CD1c-positive myeloid dendritic cell (primary cell): ENCODE data around the gene TBC1D5.
A peak's percentile ranks its signal among the peaks of the same experiment; 100 is the strongest.
"Not testable (repeated sequence)": the region's sequence is repeated elsewhere in the genome, so short reads cannot be mapped to it uniquely, and the experiment has no call there.

Source experiments
- DNase-seq: peaks from one replicate; pipeline ENCODE4 v3.0.0-alpha.2; 2016; ENCODE audit errors: extremely low spot score

Gene TBC1D5

GRCh38 chr3:17707813-17708543 lies 34.5 kb downstream of the TBC1D5 start:
- DNase-seq, result no peak

DNA sequence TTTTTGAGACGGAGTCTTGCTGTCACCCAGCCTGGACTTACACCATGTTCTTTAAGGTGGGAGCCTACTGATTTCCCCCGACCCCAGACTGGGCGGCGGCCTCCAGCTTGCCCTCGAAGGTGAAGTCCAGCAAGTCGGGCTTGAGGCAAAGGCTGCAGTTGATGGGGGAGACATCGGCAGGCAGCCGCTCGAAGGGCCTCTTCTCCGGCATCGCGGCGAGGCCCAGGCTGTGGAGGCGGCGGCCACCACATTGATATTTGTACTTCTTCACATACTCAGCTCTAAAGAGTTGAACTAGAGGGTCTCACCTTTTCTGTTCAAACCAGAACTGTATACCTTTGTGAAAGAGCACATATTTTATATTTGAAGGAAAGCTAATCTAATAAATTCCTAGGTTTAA lies 36.4 kb downstream of the TBC1D5 start:
- not testable (repeated sequence) for DNase-seq

GRCh38 chr3:17699815-17700214 lies 42.6 kb downstream of the TBC1D5 start:
- DNase-seq, result not testable (repeated sequence)

GRCh38 chr3:17695665-17696064 lies 46.8 kb downstream of the TBC1D5 start:
- not testable (repeated sequence) for DNase-seq

GRCh38 chr3:17693670-17693999 lies 48.8 kb downstream of the TBC1D5 start:
- DNase-seq, result not testable (repeated sequence)

- DNase-seq, result not testable (repeated sequence)
These were observed 49.4 kb downstream of the TBC1D5 start for GRCh38 chr3:17692846-17693669.

- DNase-seq, result no peak
These were observed 54.9 kb downstream of the TBC1D5 start for GRCh38 chr3:17687566-17687965.

DNA sequence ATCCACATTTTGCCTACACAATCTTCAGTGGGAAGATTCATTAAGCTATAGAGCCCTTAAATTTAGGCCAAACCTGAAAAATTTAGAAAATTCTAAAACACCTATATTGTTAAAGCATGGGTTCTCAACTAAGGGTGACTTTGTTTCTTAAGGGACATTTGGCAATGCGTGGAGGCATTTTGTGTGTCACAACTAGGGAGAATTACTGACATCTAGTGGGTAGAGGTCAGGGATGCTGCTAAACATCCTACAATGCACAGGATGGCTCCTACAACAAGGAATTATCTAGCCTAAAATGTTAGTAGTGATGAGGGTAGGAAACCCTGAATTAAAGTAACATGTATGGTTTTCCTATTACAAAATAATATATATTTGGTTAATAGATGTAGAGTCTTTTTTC lies 55.8 kb downstream of the TBC1D5 start:
- no peak for DNase-seq

DNA sequence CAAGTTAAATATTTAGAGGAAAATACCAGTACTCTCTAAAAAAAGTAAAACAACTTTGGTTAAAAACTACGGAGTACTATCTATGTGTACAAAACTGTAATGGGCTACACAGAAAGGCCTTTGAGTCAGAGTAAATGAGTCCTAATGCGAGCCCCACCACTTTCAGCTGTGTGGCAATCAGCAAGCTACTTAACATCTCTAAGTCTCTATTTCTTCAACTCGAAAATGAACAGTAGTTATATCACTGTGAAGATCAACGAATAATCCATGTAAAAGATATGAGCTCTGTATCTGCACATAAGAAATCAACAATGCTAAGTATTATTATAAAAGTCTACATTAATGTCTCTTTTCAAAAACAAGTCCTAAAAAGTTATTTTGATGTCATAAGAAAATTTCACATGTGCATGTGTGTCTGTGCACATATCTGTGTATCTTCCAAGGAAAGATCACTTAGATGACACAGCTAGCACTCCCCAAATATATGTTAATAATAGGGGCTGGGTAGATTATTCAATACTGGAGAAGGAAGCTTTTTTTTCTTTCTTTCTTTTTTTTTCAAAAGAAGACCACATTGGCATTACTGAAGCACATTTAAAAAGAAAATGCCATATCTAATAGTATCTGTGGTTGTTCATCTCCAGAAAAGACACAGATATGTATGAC lies 58.8 kb downstream of the TBC1D5 start:
- no peak for DNase-seq

GRCh38 chr3:17680530-17680929 lies 61.9 kb downstream of the TBC1D5 start:
- no peak for DNase-seq

DNA sequence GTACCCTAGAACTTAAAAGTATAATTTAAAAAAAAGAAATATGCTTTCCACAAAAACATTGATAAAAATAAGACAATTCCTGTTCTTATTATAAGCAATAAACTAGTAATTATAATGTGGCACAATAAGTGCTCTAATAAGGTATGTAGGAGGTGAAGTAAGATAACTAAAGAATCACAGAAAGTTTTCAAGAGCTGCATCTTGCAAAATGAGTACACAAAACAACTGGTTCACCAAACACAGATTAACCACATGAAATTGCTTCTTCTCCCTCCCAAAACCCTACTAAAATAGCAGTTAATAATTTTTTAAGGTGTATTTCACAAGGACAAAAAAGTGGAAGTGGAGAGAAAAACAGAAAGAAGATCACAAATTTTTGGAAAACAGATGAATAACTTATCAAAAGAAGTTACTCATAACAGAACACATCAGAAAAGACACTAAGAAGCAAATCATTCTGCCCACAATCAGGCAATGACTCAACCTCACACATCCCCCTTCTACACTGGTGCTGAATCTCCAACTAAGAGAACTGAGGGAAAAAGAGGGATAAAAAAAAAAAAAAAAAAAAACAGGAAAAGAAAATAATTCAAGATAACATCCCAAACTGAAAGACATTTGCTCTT lies 64.2 kb downstream of the TBC1D5 start:
- peak; percentile 6 for DNase-seq

GRCh38 chr3:17674082-17674686 lies 68.2 kb downstream of the TBC1D5 start:
- no peak for DNase-seq

DNA sequence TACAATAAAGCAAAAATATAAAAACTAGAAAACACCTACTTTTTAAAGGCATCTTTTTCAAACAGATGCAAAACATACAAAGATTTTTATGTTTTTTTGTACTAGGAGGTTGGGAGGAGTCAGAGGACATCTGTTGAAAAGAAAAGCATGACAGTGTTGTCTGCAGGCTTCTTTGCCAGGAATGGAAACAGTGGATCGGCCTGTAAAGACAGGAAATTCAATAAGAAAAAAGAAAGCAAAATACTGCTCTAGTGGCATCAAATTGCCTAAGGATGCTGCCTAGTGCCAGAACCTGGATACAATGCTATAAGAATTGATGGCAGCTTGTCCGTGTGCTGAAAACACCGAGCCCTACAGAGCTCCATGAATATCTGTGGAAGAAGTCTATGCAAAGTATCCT lies 69.9 kb downstream of the TBC1D5 start:
- no peak for DNase-seq

DNA sequence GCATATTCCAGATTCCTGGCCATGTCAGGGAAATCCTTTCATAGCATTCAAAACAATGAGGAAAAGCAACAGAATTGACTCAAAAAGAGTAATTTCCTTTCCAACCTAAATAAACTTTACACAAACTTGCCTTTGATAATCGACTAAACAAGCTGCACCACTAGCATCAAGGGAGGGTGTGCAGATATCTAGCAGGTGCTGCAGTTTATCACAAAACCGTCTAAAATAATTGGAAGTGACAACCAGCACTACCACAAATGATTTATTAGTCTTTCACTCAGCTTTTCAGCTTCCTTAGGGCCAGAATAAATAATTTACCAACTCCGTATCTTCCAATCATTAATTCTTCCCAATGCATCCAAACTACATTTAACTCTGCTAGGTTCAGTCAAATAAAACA lies 71.7 kb downstream of the TBC1D5 start:
- DNase-seq, result no peak

DNA sequence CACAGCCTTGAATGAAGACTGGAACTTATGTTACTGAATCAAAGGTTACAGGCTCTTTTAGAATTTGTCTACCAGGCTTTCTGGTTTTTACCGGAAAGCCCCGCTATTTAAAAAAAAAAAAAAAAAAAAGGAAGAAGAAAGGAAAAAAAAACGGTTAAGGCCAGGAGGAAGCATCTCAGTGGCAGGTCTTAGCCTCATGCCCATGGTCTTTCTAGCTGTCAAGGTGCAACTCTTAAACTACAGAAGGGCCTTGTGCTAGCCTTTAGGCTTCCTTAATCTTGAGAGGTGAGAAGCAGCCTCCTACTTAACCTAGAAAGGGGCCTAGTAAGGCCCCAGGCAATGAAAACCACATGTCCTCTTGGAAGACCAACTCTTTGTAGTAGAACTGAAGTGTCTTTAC lies 77.5 kb downstream of the TBC1D5 start:
- no peak for DNase-seq

DNA sequence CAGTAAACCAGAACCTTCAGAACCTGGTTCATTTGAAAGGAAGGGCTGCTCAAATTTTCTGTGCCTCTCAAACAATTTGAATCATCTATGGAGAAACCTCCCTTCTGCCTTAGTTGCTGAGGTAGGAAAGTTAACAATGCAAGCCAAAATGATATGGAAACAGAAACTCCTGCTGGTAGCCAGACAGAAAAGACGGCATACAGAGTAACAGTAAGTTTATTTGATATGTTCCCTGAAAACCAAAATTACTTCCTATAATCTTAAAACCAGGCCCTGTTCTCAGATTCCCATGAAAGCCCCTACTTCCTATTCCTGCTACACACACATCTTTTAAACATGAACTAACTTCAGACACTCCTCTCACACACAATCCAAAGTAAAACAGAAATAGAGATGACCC lies 86.2 kb downstream of the TBC1D5 start:
- peak; percentile 10 for DNase-seq

DNA sequence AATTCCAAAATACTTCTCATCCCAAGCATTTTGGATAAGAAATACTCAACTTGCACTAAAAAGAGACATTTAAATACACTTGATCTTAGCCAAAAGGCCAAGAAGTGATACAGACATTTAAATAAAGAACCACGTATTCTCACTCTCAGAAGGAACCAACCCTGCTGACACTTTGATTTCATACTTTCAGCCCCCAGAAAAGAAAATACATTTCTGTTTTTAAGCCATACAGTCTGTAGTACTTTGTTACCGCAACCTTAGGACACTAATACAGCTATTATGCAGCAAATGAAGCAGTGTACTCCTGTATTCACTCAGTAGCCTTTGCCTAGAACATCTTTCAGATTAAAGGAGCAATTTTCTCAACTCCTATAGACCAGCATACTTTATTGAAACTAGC lies 86.7 kb downstream of the TBC1D5 start:
- DNase-seq, result peak; percentile 8

DNA sequence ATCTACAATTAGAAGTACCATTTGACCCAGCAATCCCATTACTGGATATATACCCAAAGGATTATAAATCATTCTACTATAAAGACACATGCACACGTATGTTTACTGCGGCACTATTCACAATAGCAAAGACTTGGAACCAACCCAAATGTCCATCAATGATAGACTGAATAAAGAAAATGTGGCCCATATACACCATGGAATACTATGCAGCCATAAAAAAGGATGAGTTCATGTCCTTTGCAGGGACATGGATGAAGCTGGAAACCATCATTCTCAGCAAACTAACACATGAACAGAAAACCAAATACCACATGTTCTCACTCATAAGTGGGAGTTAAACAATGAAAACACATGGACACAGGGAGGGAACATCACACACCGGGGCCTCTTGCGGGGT lies 92.7 kb downstream of the TBC1D5 start:
- not testable (repeated sequence) for DNase-seq

DNA sequence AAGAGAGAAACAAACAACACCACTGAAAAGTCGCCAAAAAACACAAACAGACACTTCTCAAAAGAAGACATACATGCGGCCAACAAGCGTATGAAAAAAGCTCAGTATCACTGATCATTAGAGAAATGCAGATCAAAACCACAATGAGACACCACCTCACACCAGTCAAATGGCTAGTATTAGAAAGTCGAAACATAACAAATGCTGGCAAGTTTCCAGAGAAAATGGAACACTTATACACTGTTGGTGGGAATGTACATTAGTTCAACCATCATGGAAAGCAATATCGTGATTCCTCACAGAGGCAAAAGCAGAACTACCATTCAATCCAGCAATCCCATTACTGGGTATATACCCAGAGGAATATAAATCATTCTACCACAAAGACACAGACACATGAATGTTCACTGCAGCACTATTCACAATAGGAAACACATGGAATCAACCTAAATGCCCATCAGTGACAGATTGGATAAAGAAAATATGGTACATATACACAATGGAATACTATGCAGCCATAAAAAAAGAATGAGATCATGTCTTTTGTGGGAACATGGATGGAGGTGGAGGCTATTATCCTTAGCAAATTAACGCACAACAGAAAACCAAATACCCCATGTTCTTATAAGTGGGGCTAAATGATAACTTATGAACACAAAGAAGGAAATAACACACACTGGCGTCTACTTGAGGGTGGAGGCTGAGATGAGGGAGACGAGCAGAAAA lies 93.6 kb downstream of the TBC1D5 start:
- DNase-seq, result not testable (repeated sequence)

DNA sequence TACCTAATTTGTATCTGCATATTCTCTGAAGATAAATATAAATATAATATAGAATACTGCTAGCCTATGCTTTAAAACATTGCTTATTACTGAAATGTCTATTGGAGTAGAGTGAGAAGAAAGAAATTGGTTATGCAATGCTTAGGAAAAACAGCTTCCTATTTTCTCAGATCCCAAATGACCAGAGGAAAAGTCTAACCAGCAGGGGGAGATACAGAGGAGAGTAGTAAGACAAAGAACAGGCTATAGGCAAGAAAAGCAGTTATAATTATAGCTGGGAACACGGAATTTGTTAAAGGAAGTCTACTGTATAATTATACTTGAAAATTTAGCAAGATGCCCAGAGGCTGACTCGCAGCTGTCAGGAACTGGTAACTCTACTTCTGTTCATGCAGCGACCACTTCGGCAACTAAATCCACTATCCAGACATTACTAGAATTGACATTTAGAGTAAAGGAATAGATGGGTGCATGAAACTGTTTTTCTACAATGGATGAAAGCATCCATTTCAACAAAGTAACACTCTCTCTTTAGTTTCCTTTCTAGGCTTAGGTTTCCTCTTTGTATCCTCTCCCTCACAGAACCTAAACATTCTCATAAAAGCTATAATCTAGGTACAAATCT lies 97.2 kb downstream of the TBC1D5 start:
- DNase-seq, result peak; percentile 74

DNA sequence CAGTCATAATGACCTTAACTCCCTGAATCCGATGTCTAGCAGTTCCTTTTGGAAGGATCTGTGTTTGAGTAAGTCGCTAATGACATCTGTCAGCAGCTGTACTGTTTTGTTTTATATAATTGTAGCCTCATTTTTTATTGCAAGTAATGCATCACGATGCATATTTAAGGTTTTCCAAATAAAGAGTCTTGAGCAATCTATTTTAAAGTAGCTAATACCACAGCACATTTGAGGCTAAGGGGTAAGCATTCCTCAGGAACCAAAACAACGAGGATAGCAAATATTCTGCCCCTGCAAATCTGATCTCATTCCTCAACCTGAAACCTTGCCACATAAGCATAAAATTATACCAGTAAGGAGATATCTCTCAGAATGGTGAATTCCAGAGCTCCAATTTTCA lies 98.7 kb downstream of the TBC1D5 start:
- no peak for DNase-seq
